HepG2 (cell line): ENCODE results near the gene PRKAG3. TPM values are rescaled to one million over a fixed set of nuclear protein-coding genes. Genes with fewer than 3 reads are reported as not detected.

Experiments used
- ATAC-seq: fragments of 200-7000 bp; cut with Tn5 transposase; 3 replicates; pipeline ENCODE4 v1.9.1; 2020; ENCODE audit warnings: mild to moderate bottlenecking, moderate library complexity
- Bru-seq: library from RNA; stranded (reverse); fragments of 400-500 nt; gene quantifications from one replicate; lab custom pipeline; 2021; lab: Mats Ljungman, UMichigan
- BruChase-seq, 2 experiments: library from RNA; stranded (reverse); fragments of 400-500 nt; gene quantifications; one replicate each; lab custom pipeline; 2021; lab: Mats Ljungman, UMichigan
- BruUV-seq: library from RNA; stranded (reverse); fragments of 400-500 nt; replicated peaks from 2 replicates; lab custom pipeline; 2021; lab: Mats Ljungman, UMichigan
- CTCF ChIA-PET: fragments of 300-600 bp; formaldehyde crosslinking; extraction: SDS; loops from one replicate; lab custom pipeline; 2021; ENCODE audit warnings: low total read pairs, inconsistent platforms, low intra/inter-chr PET ratio; lab: Yijun Ruan, JAX
- POLR2A ChIA-PET: fragments of 350-600 bp; sonication (Branson Sonifier 250); formaldehyde crosslinking; loops from one replicate; lab custom pipeline; 2020; ENCODE audit warnings: antibody characterized with exemption, inconsistent platforms; lab: Yijun Ruan, JAX
- DNase-seq: peaks from one replicate; pipeline ENCODE4 v3.0.0-alpha.2; 2015; ENCODE audit warnings: low spot score
- FAIRE-seq: peaks from 3 replicates; lab custom pipeline; 2011; peaks lifted over from hg19 to GRCh38; lab: Jason Lieb, UNC
- H2AFZ ChIP-seq: one replicate; pipeline ENCODE4 v1.6.1; 2011; ENCODE audit warnings: low read length, inconsistent platforms
- H3K27ac ChIP-seq: fragments of 300-600 bp; 3 replicates; pipeline ENCODE4 v1.8.0; 2011; ENCODE audit warnings: mixed run types, mild to moderate bottlenecking, mixed read lengths, low read length, inconsistent platforms; ENCODE audit not compliant: insufficient read depth; ENCODE audit errors: extremely low read length
- H3K27me3 ChIP-seq, 2 experiments: fragments of 200-600 bp in 1 of 2; 2 replicates in 1 of 2; 3 replicates in 1 of 2; pipeline versions ENCODE4 v1.6.0 to v1.8.0; 2011; ENCODE audit warnings: low read length in 2 of 2, mild to moderate bottlenecking in 2 of 2, moderate library complexity in 2 of 2, inconsistent platforms in 1 of 2; ENCODE audit not compliant: insufficient read depth in 2 of 2, control insufficient read depth in 1 of 2
- H3K36me3 ChIP-seq, 2 experiments: fragments of 200-600 bp in 1 of 2; replicated peaks in 1 of 2; 2 replicates in 1 of 2; 3 replicates in 1 of 2; pipeline versions ENCODE4 v1.5.1 to v1.8.0; 2011; ENCODE audit warnings: low read length in 2 of 2, inconsistent platforms in 1 of 2; ENCODE audit not compliant: insufficient read depth in 2 of 2, control insufficient read depth in 1 of 2
- H3K4me1 ChIP-seq: 2 replicates; pipeline ENCODE4 v1.5.1; 2012; ENCODE audit warnings: low read length, inconsistent platforms; ENCODE audit not compliant: insufficient read depth
- H3K4me2 ChIP-seq: 2 replicates; pipeline ENCODE4 v1.6.0; 2011; ENCODE audit warnings: low read depth, low read length, inconsistent platforms
- H3K4me3 ChIP-seq, 3 experiments: fragments of 200-600 bp in 1 of 3; sonication (generic), shearing (Covaris generic) in 1 of 3; replicated peaks in 1 of 3; 2 replicates each; pipeline ENCODE4 v1.5.1; 2011 to 2016; ENCODE audit warnings: low read length in 3 of 3, inconsistent platforms in 2 of 3, low read depth in 2 of 3, mild to moderate bottlenecking in 2 of 3, control low read depth in 1 of 3, mixed read lengths in 1 of 3; ENCODE audit not compliant: insufficient read depth in 1 of 3
- H3K79me2 ChIP-seq: one replicate; pipeline ENCODE4 v1.6.1; 2011; ENCODE audit warnings: low read length, inconsistent platforms; ENCODE audit not compliant: insufficient read depth
- H3K9ac ChIP-seq: 2 replicates; pipeline ENCODE4 v1.6.0; 2011; ENCODE audit warnings: mild to moderate bottlenecking, low read depth, low read length, inconsistent platforms; ENCODE audit not compliant: insufficient read depth
- H3K9me3 ChIP-seq: 2 replicates; pipeline ENCODE4 v1.5.1; 2012; ENCODE audit warnings: mild to moderate bottlenecking, low read length
- H4K20me1 ChIP-seq: 2 replicates; pipeline ENCODE4 v1.6.0; 2011; ENCODE audit warnings: inconsistent platforms, mild to moderate bottlenecking, low read length, moderate library complexity; ENCODE audit not compliant: insufficient read depth
- GTF3A ChIP-seq: sonication (generic); formaldehyde crosslinking; conservative IDR thresholded peaks from 2 replicates; pipeline ENCODE4 v1.4.0; 2020; ENCODE audit warnings: mild to moderate bottlenecking, missing genetic modification reagents
- HMG20A ChIP-seq: IDR thresholded peaks from 2 replicates; pipeline ENCODE4 v1.6.1; 2016; ENCODE audit warnings: borderline replicate concordance
- NBN ChIP-seq: fragments of 450-650 bp; conservative IDR thresholded peaks from 2 replicates; pipeline ENCODE4 v1.6.1; 2017
- TBX2 ChIP-seq: sonication (generic); formaldehyde crosslinking; IDR thresholded peaks from 2 replicates; pipeline ENCODE4 v1.5.0; 2020; ENCODE audit warnings: missing genetic modification reagents, mild to moderate bottlenecking, borderline replicate concordance
- ZNF629 ChIP-seq: sonication (generic); formaldehyde crosslinking; conservative IDR thresholded peaks from 2 replicates; pipeline ENCODE4 v1.5.0; 2020; ENCODE audit warnings: missing genetic modification reagents
- WGBS: methylation state at CpG from one replicate; pipeline ENCODE4 v1.1.6; 2017; ENCODE audit warnings: low lambda C conversion rate; 5-methylcytosine and 5-hydroxymethylcytosine counted together
- in situ Hi-C: cut with HindIII; loops from 2 replicates; pipeline ENCODE4 v1.10.0; 2017; ENCODE audit warnings: low pct_unique_long_range_greater_than_20kb; ENCODE audit not compliant: extremely low pct_ligation_motif_present
- intact Hi-C: fragments of 100-400 bp; cut with micrococcal nuclease; formaldehyde crosslinking; loops from one replicate; pipeline ENCODE4 v1.10.0; 2022; ENCODE audit not compliant: unreplicated experiment
- long read RNA-seq, 2 experiments: library from RNA in 1 of 2; library from polyadenylated mRNA in 1 of 2; stranded (forward) in 1 of 2; unstranded in 1 of 2; transcript quantifications; one replicate each; pipeline ENCODE4 v2.0.0, GENCODE V29; 2019 to 2022
- polyA minus RNA-seq, 3 experiments: library from RNA; depleted of rRNA, polyadenylated mRNA; stranded (reverse); fragments of >200 nt; gene quantifications; 2 replicates each; pipeline ENCODE4 v1.2.3, GENCODE V29; 2011; ENCODE audit warnings: low replicate concordance in 1 of 3
- polyA plus RNA-seq, 8 experiments: library from polyadenylated mRNA; depleted of rRNA in 3 of 8; stranded (reverse) in 7 of 8; unstranded in 1 of 8; fragments of >200 nt; fragmentation: Illumina TruSeq in 4 of 8; extraction: Trizol in 4 of 8; gene quantifications; 2 replicates each; pipeline versions ENCODE4 v1.2.1 to v1.2.3, GENCODE V29; 2011 to 2016; ENCODE audit warnings: low read depth in 4 of 8, missing spikeins in 1 of 8, mixed read lengths in 1 of 8; ENCODE audit not compliant: insufficient read depth in 1 of 8
- total RNA-seq, 5 experiments: library from RNA; depleted of rRNA; stranded (reverse); fragments of >200 nt; fragmentation: Illumina TruSeq; extraction: Trizol; gene quantifications; 2 replicates each; pipeline ENCODE4 v1.2.3, GENCODE V29; 2016; ENCODE audit warnings: low read depth in 1 of 5
- TF ChIP-seq, protein P1 (sequence below): IDR thresholded peaks from 2 replicates; pipeline ENCODE4 v1.6.1; 2016; ENCODE audit warnings: low read depth, missing genetic modification reagents, missing compliant biosample characterization
- TF ChIP-seq, protein P2 (sequence below): fragments of 450-650 bp; IDR thresholded peaks from 2 replicates; pipeline ENCODE4 v1.6.1; 2016
- TF ChIP-seq, protein P3 (sequence below): sonication (generic); formaldehyde crosslinking; conservative IDR thresholded peaks from 2 replicates; pipeline ENCODE4 v1.8.0; 2022; ENCODE audit warnings: missing genetic modification reagents

The PRKAG3 gene
- total RNA-seq (2016; rRNA removed; fragmentation: Illumina TruSeq; extraction: Trizol) (not detected in 2 replicates), polyA plus RNA-seq (2011; rRNA removed) (not detected in 2 replicates), polyA minus RNA-seq (2011; rRNA and poly(A)+ RNA removed; ENCODE audit: low replicate concordance) (0.32 TPM in 1 of 2 replicates, not detected in the other), Bru-seq, nascent RNA (not detected), BruChase-seq, experiment 1, labeled RNA remaining after a 6-hour chase (not detected), BruChase-seq, experiment 2, labeled RNA remaining after a 2-hour chase (not detected)
- not detected in 2 replicates for total RNA-seq (2016; cell fraction: cytosol; rRNA removed; fragmentation: Illumina TruSeq; extraction: Trizol; ENCODE audit: low read depth)
- total RNA-seq (2016; cell fraction: insoluble cytoplasmic fraction; rRNA removed; fragmentation: Illumina TruSeq; extraction: Trizol): not detected in 2 replicates
- not detected in 2 replicates for total RNA-seq (2016; cell fraction: membrane; rRNA removed; fragmentation: Illumina TruSeq; extraction: Trizol)
- total RNA-seq (2016; cell fraction: nucleus; rRNA removed; fragmentation: Illumina TruSeq; extraction: Trizol): not detected in 2 replicates
- not detected in 2 replicates for polyA plus RNA-seq (2011; cell fraction: cytosol; rRNA removed)
- not detected in 2 replicates for polyA plus RNA-seq (2011; cell fraction: nucleus; rRNA removed)
- polyA plus RNA-seq (2012): not detected in 2 replicates
- polyA plus RNA-seq (2016; cell fraction: cytosol; fragmentation: Illumina TruSeq; extraction: Trizol; ENCODE audit: low read depth): not detected in 2 replicates
- not detected in 2 replicates for polyA plus RNA-seq (2016; cell fraction: insoluble cytoplasmic fraction; fragmentation: Illumina TruSeq; extraction: Trizol; ENCODE audit: low read depth)
- not detected in 2 replicates for polyA plus RNA-seq (2016; cell fraction: membrane; fragmentation: Illumina TruSeq; extraction: Trizol; ENCODE audit: low read depth)
- polyA plus RNA-seq (2016; cell fraction: nucleus; fragmentation: Illumina TruSeq; extraction: Trizol; ENCODE audit: insufficient read depth, low read depth): not detected in 2 replicates
- polyA minus RNA-seq (2011; cell fraction: cytosol; rRNA and poly(A)+ RNA removed): not detected in 2 replicates
- polyA minus RNA-seq (2011; cell fraction: nucleus; rRNA and poly(A)+ RNA removed): not detected in 2 replicates
- long read RNA-seq, experiment 1: 0 reads
- long read RNA-seq, experiment 2: 0 reads

DNA sequence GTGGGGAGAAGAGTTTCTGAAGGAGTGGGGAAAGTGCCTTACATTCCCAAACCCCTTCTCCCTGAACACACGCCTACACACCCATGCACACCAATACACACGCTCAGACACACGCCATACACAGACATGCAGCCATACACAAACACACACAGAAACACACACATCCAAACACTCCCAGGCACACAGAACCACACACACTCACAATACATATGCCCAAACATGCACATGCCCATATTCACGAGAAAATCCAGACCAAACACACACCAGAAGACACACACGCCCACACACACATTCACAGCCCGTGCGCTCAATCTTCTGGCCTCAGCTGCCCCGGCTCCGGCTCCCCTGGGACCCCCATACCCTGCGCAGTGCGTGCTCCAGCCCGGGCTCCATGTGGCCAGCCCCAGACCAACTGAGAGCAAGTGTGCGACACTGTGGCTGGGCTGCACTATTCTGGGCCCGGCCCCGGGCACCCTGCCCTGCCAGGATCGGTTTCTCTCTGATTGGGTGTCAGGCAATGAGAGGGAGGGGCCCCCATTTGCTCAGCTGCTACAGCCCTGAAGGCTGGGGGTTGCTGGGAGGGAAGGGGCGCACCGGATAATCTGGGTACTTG, at the start of gene PRKAG3:
Gene PRKAG3, minus strand, starts transcription at position 426 of the 613 bp plus-strand sequence.
- no TSS peak for BruUV-seq
- H3K9me3 ChIP-seq: no peaks in the 10 kb centered on the region
- H3K9ac ChIP-seq: no peak within 1 kb of the TSS
- H3K27me3 ChIP-seq: peaks cover 16 to 81% of the 10 kb centered on the region in 2 experiments; a peak in 4 of 5 replicates
- DNase-seq (no peak), ATAC-seq (peak; percentile 24), FAIRE-seq (no peak)
- H4K20me1 ChIP-seq: no peaks in the 10 kb centered on the region
- intact Hi-C loops (no loop called here), in situ Hi-C loops (loop anchor here (25.0 kb wide), 1 partner anchor 94 kb away; no protein-coding TSS in a partner anchor)
- H3K4me2 ChIP-seq: peak within 1 kb of the TSS; percentile 26
- no peak within 1 kb of the TSS for H3K27ac ChIP-seq
- H3K79me2 ChIP-seq: no peaks in the 10 kb centered on the region
- ChIA-PET CTCF (no interaction called here), POLR2A (interaction anchor here (1.0 kb wide), 1 partner anchor 49 kb away, joined by 3 read pairs; the partner anchor contains the start of gene CYP27A1)
- no peaks in the 10 kb centered on the region for H3K36me3 ChIP-seq
- WGBS: 37% methylated on average over 17 of the region's 18 CpGs
- peaks cover 40% of the 10 kb centered on the region for H3K4me1 ChIP-seq
- peak within 1 kb of the TSS in 1 of 3 experiments; percentile 8; a peak in 1 of 6 replicates for H3K4me3 ChIP-seq
- no peak within 1 kb of the TSS for H2AFZ ChIP-seq
- TF ChIP-seq NBN (0 out of 2 replicates have a peak, but pooled peaks have one; percentile 48), TBX2 (CRISPR knock-in tag) (0 out of 2 replicates have a peak, but pooled peaks have one; percentile 24), ZNF629 (CRISPR knock-in tag) (no peak), GTF3A (CRISPR knock-in tag) (no peak), HMG20A (CRISPR knock-in tag) (no peak)
- TF ChIP-seq, protein P1, sequence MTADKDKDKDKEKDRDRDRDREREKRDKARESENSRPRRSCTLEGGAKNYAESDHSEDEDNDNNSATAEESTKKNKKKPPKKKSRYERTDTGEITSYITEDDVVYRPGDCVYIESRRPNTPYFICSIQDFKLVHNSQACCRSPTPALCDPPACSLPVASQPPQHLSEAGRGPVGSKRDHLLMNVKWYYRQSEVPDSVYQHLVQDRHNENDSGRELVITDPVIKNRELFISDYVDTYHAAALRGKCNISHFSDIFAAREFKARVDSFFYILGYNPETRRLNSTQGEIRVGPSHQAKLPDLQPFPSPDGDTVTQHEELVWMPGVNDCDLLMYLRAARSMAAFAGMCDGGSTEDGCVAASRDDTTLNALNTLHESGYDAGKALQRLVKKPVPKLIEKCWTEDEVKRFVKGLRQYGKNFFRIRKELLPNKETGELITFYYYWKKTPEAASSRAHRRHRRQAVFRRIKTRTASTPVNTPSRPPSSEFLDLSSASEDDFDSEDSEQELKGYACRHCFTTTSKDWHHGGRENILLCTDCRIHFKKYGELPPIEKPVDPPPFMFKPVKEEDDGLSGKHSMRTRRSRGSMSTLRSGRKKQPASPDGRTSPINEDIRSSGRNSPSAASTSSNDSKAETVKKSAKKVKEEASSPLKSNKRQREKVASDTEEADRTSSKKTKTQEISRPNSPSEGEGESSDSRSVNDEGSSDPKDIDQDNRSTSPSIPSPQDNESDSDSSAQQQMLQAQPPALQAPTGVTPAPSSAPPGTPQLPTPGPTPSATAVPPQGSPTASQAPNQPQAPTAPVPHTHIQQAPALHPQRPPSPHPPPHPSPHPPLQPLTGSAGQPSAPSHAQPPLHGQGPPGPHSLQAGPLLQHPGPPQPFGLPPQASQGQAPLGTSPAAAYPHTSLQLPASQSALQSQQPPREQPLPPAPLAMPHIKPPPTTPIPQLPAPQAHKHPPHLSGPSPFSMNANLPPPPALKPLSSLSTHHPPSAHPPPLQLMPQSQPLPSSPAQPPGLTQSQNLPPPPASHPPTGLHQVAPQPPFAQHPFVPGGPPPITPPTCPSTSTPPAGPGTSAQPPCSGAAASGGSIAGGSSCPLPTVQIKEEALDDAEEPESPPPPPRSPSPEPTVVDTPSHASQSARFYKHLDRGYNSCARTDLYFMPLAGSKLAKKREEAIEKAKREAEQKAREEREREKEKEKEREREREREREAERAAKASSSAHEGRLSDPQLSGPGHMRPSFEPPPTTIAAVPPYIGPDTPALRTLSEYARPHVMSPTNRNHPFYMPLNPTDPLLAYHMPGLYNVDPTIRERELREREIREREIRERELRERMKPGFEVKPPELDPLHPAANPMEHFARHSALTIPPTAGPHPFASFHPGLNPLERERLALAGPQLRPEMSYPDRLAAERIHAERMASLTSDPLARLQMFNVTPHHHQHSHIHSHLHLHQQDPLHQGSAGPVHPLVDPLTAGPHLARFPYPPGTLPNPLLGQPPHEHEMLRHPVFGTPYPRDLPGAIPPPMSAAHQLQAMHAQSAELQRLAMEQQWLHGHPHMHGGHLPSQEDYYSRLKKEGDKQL (CRISPR knock-in tag): no peak
- TF ChIP-seq, protein P2, sequence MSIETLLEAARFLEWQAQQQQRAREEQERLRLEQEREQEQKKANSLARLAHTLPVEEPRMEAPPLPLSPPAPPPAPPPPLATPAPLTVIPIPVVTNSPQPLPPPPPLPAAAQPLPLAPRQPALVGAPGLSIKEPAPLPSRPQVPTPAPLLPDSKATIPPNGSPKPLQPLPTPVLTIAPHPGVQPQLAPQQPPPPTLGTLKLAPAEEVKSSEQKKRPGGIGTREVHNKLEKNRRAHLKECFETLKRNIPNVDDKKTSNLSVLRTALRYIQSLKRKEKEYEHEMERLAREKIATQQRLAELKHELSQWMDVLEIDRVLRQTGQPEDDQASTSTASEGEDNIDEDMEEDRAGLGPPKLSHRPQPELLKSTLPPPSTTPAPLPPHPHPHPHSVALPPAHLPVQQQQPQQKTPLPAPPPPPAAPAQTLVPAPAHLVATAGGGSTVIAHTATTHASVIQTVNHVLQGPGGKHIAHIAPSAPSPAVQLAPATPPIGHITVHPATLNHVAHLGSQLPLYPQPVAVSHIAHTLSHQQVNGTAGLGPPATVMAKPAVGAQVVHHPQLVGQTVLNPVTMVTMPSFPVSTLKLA: 0 out of 2 replicates have a peak, but pooled peaks have one; percentile 3
- TF ChIP-seq, protein P3, sequence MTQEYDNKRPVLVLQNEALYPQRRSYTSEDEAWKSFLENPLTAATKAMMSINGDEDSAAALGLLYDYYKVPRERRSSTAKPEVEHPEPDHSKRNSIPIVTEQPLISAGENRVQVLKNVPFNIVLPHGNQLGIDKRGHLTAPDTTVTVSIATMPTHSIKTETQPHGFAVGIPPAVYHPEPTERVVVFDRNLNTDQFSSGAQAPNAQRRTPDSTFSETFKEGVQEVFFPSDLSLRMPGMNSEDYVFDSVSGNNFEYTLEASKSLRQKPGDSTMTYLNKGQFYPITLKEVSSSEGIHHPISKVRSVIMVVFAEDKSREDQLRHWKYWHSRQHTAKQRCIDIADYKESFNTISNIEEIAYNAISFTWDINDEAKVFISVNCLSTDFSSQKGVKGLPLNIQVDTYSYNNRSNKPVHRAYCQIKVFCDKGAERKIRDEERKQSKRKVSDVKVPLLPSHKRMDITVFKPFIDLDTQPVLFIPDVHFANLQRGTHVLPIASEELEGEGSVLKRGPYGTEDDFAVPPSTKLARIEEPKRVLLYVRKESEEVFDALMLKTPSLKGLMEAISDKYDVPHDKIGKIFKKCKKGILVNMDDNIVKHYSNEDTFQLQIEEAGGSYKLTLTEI (CRISPR knock-in tag): no peak
